ENCODE data around the gene PPP1R15B. TPM values are rescaled to one million over a fixed set of nuclear protein-coding genes. Genes with fewer than 3 reads are reported as not detected.

PPP1R15B gene
- total RNA-seq, 1 donor from 2014 or later = 45.3 TPM

DNA sequence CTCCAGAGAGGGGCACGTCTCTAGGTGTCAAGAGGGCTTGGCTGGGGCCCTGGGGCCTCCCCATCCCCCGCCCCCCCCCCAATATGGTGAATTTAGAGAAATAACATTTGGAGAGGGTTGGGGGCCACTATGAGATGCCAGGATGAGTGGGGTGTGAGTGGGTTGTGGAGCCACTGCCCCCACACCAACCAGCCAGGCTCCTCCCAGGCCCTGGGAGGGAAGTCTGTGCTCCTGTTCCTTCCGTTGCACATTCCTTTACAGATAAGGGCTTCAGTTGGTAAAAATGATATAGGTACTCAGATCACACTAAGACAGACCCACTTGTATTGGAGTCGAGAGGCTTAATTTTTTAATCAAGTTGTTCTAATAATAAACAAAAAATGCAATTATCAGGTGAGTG lies 51.3 kb downstream of the PPP1R15B start:
- TF ChIP-seq, protein P1, sequence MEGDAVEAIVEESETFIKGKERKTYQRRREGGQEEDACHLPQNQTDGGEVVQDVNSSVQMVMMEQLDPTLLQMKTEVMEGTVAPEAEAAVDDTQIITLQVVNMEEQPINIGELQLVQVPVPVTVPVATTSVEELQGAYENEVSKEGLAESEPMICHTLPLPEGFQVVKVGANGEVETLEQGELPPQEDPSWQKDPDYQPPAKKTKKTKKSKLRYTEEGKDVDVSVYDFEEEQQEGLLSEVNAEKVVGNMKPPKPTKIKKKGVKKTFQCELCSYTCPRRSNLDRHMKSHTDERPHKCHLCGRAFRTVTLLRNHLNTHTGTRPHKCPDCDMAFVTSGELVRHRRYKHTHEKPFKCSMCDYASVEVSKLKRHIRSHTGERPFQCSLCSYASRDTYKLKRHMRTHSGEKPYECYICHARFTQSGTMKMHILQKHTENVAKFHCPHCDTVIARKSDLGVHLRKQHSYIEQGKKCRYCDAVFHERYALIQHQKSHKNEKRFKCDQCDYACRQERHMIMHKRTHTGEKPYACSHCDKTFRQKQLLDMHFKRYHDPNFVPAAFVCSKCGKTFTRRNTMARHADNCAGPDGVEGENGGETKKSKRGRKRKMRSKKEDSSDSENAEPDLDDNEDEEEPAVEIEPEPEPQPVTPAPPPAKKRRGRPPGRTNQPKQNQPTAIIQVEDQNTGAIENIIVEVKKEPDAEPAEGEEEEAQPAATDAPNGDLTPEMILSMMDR (IDR thresholded peaks at IDR 0.05) = no peak
- ATAC-seq = no peak
- Histone ChIP-seq H3K27me3 (ENCODE audit: low read depth) (peaks cover 10% of the 10 kb centered on the region), H3K4me1 (peaks cover 18% of the 10 kb centered on the region), H3K4me3 (no peak overlapping the region), H3K9me3 (no peaks in the 10 kb centered on the region), H3K36me3 (no peaks in the 10 kb centered on the region), H3K27ac (no peak overlapping the region)
- intact Hi-C loops (cut with DNase I) = loop anchor here (10.0 kb wide), 1 partner anchor 196 kb away; the partner anchor contains the start of gene REN
- DNase-seq = no peak

DNA sequence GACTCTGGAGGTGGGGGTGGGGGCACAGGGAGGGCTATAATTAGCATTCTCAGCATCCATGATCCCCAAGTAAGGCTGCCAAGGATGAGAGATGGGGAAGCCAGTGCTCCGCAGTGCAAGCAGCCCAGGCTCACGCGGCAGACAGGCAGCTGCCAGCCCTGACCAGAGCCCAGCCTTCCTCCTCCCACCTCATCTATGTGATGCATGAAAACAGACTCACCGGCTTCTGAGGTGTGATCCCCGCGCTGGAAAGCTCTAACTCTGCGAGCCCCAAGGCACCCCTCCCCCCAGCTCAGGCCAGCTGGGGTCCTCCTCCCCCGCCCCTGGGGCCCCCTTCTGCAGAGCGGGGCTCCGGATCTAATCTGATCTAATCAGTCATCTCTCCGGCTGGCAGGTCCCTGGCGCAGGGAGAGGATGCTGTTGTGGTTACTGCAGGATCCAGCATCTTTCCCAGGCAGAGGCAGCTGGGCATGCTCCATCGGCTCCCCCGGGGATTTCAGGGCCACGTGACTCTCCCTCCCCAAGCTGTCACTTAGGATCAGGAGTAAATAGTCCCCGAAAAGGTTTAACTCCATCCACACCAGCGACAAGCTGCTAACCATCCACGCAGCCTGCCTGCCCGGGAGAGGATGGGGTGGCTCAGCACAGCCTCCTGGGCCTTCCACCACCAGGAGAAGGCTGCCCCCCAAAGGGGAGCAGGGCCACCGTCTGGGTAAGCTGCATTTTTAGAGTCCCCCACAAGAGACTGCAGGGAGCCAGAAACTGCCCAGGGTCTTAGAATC lies 52.0 kb downstream of the PPP1R15B start, which contains the start of gene PLEKHA6:
Gene PLEKHA6 (minus strand): TSS at position 456 of the 782 bp plus-strand sequence. CDS start 86,202 bp downstream, outside the sequence.
- DNase-seq = no peak
- no peak within 1 kb of the TSS for H3K4me3 ChIP-seq
- no peak for ATAC-seq
- peaks cover 10% of the 10 kb centered on the region for H3K27me3 ChIP-seq (ENCODE audit: low read depth)
- intact Hi-C loops (cut with DNase I) = loop anchor here (10.0 kb wide), 1 partner anchor 195 kb away; the partner anchor contains the start of gene REN
- TF ChIP-seq, protein P1 (IDR thresholded peaks at IDR 0.05) = no peak
- no peak within 1 kb of the TSS for H3K27ac ChIP-seq
- no peaks in the 10 kb centered on the region for H3K36me3 ChIP-seq
- H3K9me3 ChIP-seq = no peaks in the 10 kb centered on the region
- peaks cover 18% of the 10 kb centered on the region for H3K4me1 ChIP-seq

DNA sequence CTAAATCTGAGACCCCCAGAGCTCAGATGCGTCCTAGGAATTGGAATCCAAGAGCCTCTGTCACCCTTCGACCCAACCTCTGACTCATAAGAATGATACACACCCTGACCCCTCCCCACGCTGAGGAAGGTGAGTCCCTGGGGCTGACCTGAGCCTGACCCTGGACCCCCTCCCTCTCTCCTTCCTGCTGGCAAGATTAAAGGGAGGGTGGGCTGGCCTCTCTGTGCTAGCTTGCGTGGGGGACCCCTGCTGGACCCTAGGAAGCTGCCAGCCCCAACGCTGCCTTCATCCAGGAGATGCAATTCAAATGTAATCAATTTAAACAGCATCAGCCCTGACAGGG lies 52.5 kb downstream of the PPP1R15B start:
- ATAC-seq = no peak
- peaks cover 10% of the 10 kb centered on the region for H3K27me3 ChIP-seq (ENCODE audit: low read depth)
- intact Hi-C loops (cut with DNase I) = no loop called here
- no peaks in the 10 kb centered on the region for H3K9me3 ChIP-seq
- no peak for DNase-seq
- TF ChIP-seq, protein P1 (IDR thresholded peaks at IDR 0.05) = no peak
- H3K4me3 ChIP-seq = no peak overlapping the region
- no peak overlapping the region for H3K27ac ChIP-seq
- H3K4me1 ChIP-seq = peaks cover 17% of the 10 kb centered on the region
- H3K36me3 ChIP-seq = no peaks in the 10 kb centered on the region

DNA sequence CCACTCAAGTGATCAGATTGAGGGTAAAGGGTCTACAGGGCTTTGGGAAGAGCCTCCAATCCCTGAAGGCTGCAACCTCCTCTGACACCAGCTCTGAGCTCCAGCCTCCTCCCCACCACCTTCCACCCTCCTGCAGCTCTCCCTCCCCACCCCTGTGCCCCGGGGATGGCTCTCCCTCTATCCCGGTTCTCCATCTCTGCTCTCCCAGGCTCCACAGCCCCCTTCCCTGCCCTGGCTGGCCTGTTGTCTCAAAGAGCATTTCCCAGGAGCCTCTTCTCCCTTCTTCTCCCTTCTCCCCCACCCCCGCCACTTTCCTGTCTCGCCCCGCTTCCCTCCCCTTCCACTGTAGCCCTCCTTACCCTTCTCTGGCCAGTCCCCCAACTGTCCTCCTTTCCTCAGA lies 53.0 kb downstream of the PPP1R15B start:
- no peak for DNase-seq
- no peak overlapping the region for H3K4me3 ChIP-seq
- intact Hi-C loops (cut with DNase I) = no loop called here
- no peak for ATAC-seq
- peaks cover 10% of the 10 kb centered on the region for H3K27me3 ChIP-seq (ENCODE audit: low read depth)
- no peaks in the 10 kb centered on the region for H3K36me3 ChIP-seq
- TF ChIP-seq, protein P1 (IDR thresholded peaks at IDR 0.05) = no peak
- H3K4me1 ChIP-seq = peaks cover 12% of the 10 kb centered on the region
- no peak overlapping the region for H3K27ac ChIP-seq
- no peaks in the 10 kb centered on the region for H3K9me3 ChIP-seq

DNA sequence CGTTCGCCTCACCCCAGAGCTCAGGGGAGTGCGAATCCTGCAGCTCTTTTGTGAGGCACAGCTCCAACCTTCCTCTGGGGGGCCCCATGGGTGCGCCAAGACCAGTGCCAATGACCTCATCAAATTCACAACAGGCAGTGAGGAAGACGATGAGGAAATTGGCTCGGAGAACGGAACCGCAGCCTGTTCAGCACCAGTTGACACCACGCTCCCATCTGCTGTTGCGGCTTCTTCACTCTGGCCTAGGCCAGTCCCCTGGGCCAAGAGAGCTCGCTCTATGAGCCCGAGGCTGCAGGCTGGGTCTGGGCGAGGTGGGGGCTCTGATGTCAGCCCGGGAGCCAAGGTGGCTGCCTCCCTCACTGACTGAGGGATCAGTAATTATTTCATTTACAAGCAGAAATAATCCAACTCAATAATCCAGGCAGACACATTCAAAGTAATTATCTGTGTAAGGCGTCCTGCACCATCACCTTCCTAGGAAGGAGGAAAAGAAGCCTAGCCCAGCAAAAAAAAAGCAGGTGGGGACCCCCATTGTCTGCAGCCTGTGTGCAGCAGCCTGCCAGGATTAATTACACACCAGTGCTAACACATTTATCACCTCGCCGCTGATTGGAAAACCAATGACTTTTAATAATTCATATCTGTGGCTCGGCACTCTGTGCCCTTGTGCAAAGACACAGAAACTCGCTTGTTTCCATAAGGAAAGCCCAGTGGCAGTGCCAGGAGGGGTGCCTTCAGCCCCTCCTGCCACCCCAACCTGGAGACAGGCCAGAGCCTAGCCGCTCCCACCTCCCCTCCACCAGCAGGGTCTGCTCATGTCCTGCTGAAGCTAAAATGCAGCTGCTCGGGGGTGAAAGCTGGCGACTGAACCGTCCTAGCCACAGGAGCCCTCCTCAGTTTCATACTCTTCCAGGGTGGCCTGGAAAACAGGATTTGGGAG lies 53.8 kb downstream of the PPP1R15B start:
- intact Hi-C loops (cut with DNase I) = no loop called here
- no peak overlapping the region for H3K27ac ChIP-seq
- DNase-seq = no peak
- H3K27me3 ChIP-seq (ENCODE audit: low read depth) = peaks cover 10% of the 10 kb centered on the region
- H3K36me3 ChIP-seq = no peaks in the 10 kb centered on the region
- no peaks in the 10 kb centered on the region for H3K9me3 ChIP-seq
- ATAC-seq = peak; percentile 30 to 34
- H3K4me1 ChIP-seq = peaks cover 6% of the 10 kb centered on the region
- TF ChIP-seq, protein P1 (IDR thresholded peaks at IDR 0.05) = no peak
- H3K4me3 ChIP-seq = no peak overlapping the region

Measured in lower lobe of right lung (tissue), 2 donors.